ENCODE results near the gene CDC42EP3. TPM values are rescaled to one million over a fixed set of nuclear protein-coding genes. Genes with fewer than 3 reads are reported as not detected.

CDC42EP3 gene
- total RNA-seq, 1 donor = 136 TPM

DNA sequence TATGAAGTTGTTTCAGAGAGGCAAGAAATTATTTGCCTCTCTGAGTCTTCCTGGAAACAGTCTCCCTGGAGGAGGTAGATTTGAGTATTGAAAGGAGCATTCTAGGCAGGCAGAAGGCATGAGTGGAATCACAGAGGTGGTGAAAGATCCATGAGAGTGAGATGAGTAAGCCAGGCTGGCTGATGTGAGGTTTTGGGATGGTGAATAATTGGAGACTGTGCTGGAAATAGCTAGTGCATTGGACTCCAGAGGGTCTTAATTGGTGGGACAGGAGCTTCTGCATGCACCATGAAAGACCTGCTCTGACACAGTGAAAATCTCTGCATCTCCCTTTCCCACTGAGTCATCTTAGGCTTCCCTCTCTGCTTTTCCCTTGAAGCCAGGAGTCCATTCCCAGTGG, 46.3 kb downstream of the CDC42EP3 start:
- Histone ChIP-seq H3K36me3 (ENCODE audit: insufficient read depth, low read length) (no peaks in the 10 kb centered on the region), H3K27ac (ENCODE audit: low read depth, low read length) (peak overlapping the region; percentile 95)
- TF ChIP-seq, protein P1, sequence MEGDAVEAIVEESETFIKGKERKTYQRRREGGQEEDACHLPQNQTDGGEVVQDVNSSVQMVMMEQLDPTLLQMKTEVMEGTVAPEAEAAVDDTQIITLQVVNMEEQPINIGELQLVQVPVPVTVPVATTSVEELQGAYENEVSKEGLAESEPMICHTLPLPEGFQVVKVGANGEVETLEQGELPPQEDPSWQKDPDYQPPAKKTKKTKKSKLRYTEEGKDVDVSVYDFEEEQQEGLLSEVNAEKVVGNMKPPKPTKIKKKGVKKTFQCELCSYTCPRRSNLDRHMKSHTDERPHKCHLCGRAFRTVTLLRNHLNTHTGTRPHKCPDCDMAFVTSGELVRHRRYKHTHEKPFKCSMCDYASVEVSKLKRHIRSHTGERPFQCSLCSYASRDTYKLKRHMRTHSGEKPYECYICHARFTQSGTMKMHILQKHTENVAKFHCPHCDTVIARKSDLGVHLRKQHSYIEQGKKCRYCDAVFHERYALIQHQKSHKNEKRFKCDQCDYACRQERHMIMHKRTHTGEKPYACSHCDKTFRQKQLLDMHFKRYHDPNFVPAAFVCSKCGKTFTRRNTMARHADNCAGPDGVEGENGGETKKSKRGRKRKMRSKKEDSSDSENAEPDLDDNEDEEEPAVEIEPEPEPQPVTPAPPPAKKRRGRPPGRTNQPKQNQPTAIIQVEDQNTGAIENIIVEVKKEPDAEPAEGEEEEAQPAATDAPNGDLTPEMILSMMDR (IDR thresholded peaks at IDR 0.05; ENCODE audit: extremely low read depth, low read depth, low read length) = no peak

DNA sequence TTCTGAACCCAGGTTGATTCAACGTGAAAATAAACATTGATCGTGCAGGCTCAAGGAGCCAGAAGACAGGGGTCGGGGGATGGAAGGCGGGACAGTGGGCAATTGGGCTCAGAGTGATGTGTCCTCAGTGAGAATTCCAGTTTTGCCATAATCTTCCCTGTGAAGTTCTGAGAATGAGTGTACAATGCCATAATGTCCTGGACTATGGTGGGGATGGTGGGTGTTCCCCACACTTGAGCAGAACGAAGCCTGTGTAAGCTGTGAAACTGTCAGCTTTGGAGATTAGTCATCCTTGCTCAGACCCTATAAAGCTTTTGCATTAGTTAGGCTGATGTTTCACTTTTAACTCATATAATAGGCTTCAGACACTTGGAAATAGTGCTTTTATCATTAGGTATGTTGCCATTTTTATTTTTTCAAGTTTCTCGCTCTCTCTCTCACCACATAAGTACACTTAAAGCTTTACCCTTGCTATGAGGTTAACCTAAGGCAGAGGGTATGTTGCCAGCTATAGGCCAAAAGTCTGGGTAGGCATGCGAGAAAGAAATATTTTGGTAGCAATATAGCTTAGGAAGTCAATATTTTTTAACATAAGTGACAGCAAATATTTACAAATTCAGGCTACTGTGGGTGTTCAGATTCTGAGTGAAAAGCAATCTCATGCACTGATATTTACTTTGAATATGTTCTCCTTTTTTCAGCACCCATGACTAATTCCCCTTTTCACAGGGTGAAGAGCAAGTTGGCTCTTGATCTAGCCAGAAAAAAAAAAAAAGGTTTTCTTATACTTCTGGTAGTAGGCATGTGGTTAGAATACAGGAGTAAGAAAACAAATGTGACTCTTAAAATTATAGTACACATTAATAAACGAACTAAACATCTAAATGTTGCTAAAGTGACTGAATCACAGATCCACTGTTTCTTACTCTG, 47.2 kb downstream of the CDC42EP3 start:
- no peaks in the 10 kb centered on the region for H3K36me3 ChIP-seq (ENCODE audit: insufficient read depth, low read length)
- no peaks in the 10 kb centered on the region for H4K20me1 ChIP-seq (ENCODE audit: insufficient read depth, low read length)
- no peaks in the 10 kb centered on the region for H3K9me3 ChIP-seq (ENCODE audit: low read depth, low read length)
- no peaks in the 10 kb centered on the region for H3K27me3 ChIP-seq (ENCODE audit: insufficient read depth, low read length)
- peak overlapping the region; percentile 7 for H2AFZ ChIP-seq (ENCODE audit: low read length)
- DNase-seq (ENCODE audit: insufficient read length, low spot score, missing footprints) = peak; percentile 64
- peak overlapping the region; percentile 15 for H3K4me3 ChIP-seq (ENCODE audit: insufficient read depth, low read length)
- no peaks in the 10 kb centered on the region for H3K79me2 ChIP-seq (ENCODE audit: insufficient read depth, low read length)
- peak overlapping the region; percentile 95 for H3K27ac ChIP-seq (ENCODE audit: low read depth, low read length)
- peaks cover 52% of the 10 kb centered on the region for H3K4me1 ChIP-seq (ENCODE audit: insufficient read depth, low read length)
- TF ChIP-seq, protein P1 (IDR thresholded peaks at IDR 0.05; ENCODE audit: extremely low read depth, low read depth, low read length) = no peak
- peak overlapping the region; percentile 63 for H3K4me2 ChIP-seq (ENCODE audit: insufficient read depth, low read length)

More for the DNA sequence above, 46.3 kb downstream of the CDC42EP3 start:
- DNase-seq (ENCODE audit: insufficient read length, low spot score, missing footprints) = no peak
- no peaks in the 10 kb centered on the region for H3K79me2 ChIP-seq (ENCODE audit: insufficient read depth, low read length)
- peaks cover 54% of the 10 kb centered on the region for H3K4me1 ChIP-seq (ENCODE audit: insufficient read depth, low read length)
- H3K4me3 ChIP-seq (ENCODE audit: insufficient read depth, low read length) = no peak overlapping the region
- no peaks in the 10 kb centered on the region for H4K20me1 ChIP-seq (ENCODE audit: insufficient read depth, low read length)
- peak overlapping the region; percentile 63 for H3K4me2 ChIP-seq (ENCODE audit: insufficient read depth, low read length)
- no peak overlapping the region for H2AFZ ChIP-seq (ENCODE audit: low read length)
- no peaks in the 10 kb centered on the region for H3K27me3 ChIP-seq (ENCODE audit: insufficient read depth, low read length)
- no peaks in the 10 kb centered on the region for H3K9me3 ChIP-seq (ENCODE audit: low read depth, low read length)

DNA sequence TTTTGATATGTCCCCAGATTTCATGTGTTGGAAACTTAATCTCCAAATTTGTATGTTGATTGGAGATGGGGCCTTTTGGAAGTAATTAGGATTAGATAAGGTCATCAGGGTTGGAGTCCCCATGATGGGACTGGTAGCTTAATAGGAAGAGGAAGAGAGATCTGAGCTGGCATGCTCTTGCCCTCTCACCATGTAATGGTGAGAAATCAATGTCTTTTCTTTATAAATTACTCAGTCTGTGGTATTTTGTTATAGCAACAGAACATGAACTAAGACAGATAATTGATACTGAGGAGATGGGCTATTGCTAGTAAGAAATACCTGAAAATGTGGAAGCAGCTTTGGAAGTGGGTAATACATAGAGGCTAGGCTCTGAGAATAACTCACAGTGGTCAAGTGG, 48.0 kb downstream of the CDC42EP3 start:
- Histone ChIP-seq H3K4me3 (ENCODE audit: insufficient read depth, low read length) (no peak overlapping the region), H3K36me3 (ENCODE audit: insufficient read depth, low read length) (no peaks in the 10 kb centered on the region), H3K27me3 (ENCODE audit: insufficient read depth, low read length) (no peaks in the 10 kb centered on the region), H3K27ac (ENCODE audit: low read depth, low read length) (peak overlapping the region; percentile 95), H4K20me1 (ENCODE audit: insufficient read depth, low read length) (no peaks in the 10 kb centered on the region), H3K4me1 (ENCODE audit: insufficient read depth, low read length) (peaks cover 48% of the 10 kb centered on the region), H2AFZ (ENCODE audit: low read length) (no peak overlapping the region), H3K4me2 (ENCODE audit: insufficient read depth, low read length) (no peak overlapping the region), H3K79me2 (ENCODE audit: insufficient read depth, low read length) (no peaks in the 10 kb centered on the region), H3K9me3 (ENCODE audit: low read depth, low read length) (no peaks in the 10 kb centered on the region)
- DNase-seq (ENCODE audit: insufficient read length, low spot score, missing footprints) = no peak
- TF ChIP-seq, protein P1 (IDR thresholded peaks at IDR 0.05; ENCODE audit: extremely low read depth, low read depth, low read length) = no peak

DNA sequence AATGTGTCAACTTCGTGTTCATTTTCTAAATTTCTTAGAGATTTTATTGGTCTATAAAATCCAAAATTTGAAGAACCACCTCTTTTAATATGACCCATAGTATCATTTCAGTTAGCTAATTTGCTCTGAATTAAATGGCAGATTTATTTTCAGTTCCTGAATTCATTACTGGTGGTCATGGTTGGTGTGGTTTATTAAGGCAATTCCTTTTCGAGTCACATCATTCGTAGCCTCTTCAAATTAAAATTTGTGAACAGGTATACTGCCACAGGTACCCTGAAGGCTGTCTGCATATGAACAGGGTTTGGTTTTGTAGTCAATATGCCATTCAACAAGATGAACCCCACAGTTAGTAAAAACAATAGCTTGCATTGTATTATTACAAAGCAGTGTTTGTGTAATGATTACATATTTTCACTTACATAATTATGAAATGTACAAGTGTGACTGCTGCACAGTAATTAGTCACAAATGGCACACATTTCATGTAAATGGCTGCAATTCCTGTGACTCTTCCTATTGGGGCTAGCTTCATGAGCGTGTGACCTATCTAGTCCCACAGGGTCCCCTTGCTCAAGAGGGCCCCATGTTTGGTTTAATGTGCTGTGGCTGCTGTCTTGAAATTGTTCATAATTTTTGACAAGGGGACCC, 48.9 kb downstream of the CDC42EP3 start:
- TF ChIP-seq, protein P1 (IDR thresholded peaks at IDR 0.05; ENCODE audit: extremely low read depth, low read depth, low read length) = no peak
- no peaks in the 10 kb centered on the region for H3K27me3 ChIP-seq (ENCODE audit: insufficient read depth, low read length)
- no peak overlapping the region for H3K4me3 ChIP-seq (ENCODE audit: insufficient read depth, low read length)
- no peaks in the 10 kb centered on the region for H3K9me3 ChIP-seq (ENCODE audit: low read depth, low read length)
- no peak overlapping the region for H2AFZ ChIP-seq (ENCODE audit: low read length)
- no peak for DNase-seq (ENCODE audit: insufficient read length, low spot score, missing footprints)
- no peak overlapping the region for H3K4me2 ChIP-seq (ENCODE audit: insufficient read depth, low read length)
- no peaks in the 10 kb centered on the region for H3K79me2 ChIP-seq (ENCODE audit: insufficient read depth, low read length)
- peaks cover 42% of the 10 kb centered on the region for H3K4me1 ChIP-seq (ENCODE audit: insufficient read depth, low read length)
- H4K20me1 ChIP-seq (ENCODE audit: insufficient read depth, low read length) = no peaks in the 10 kb centered on the region
- H3K27ac ChIP-seq (ENCODE audit: low read depth, low read length) = no peak overlapping the region
- H3K36me3 ChIP-seq (ENCODE audit: insufficient read depth, low read length) = no peaks in the 10 kb centered on the region

Data from osteoblast (primary cell).